UCSD-AML1 (cell line): ENCODE measurements around the gene GALNT9.

Experiments used
- DNase-seq: peaks from one replicate; lab custom pipeline; 2025; ENCODE audit not compliant: unreplicated experiment; lab: John Stamatoyannopoulos, UW

GALNT9 gene

DNA sequence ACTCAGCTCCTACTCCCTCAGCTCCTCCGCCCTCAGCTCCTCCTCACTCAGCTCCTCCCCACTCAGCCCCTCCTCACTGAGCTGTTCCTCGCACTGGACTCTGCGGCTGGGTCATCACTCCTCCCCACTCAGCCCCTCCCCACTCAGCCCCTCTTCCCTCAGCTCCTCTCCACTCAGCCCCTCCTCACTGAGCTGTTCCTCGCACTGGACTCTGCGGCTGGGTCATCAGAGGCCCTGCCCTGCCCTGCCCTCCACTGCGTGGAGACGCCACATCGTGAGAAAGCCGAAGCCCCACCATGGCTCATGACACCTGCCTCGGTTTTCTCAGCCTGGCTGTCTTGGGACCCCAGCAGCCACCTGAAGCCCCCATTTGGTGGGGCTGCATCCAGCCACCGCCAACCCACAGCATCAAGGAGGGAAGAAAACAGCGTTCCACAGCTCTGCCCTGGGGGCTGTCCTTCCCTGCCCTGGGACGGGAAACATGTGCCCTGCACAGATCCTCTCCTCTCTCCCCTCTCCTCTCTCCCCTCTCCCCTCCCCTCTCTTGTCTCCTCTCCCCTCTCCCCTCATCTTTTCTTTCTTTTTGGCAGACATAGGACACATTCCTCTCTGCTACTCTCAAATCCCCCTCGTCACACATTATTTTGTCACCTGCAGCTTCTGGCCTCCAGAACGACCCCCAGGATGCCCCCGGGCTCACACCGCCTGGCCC is 167.4 kb downstream of the GALNT9 start:
- DNase-seq = no peak

DNA sequence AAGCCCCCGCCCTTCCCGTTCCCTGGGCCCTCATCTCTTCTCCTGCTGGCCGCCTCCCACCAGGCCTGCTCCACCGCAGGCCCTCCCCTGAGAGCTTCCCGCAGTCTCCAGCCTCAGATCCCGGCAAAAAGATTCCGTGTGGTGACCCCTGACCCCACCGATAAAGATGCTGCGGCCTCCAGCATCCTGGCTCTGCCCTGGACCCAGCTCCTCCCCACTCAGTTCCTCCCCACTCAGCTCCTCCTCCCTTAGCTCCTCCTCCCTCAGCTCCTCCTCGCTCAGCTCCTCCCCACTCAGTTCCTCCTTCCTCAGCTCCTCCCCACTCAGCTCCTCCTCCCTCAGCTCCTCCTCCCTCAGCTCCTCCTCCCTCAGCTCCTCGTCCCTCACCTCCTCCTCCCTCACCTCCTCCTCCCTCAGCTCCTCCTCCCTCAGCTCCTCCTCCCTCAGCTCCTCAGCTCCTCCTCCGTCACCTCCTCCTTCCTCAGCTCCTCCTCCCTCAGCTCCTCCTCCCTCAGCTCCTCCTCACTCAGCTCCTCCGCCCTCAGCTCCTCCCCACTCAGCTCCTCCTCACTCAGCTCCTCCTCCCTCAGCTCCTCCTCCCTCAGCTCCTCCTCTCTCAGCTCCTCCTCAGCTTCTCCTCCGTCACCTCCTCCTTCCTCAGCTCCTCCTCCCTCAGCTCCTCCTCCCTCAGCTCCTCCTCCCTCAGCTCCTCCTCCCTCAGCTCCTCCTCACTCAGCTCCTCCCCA is 168.2 kb downstream of the GALNT9 start:
- DNase-seq = no peak

DNA sequence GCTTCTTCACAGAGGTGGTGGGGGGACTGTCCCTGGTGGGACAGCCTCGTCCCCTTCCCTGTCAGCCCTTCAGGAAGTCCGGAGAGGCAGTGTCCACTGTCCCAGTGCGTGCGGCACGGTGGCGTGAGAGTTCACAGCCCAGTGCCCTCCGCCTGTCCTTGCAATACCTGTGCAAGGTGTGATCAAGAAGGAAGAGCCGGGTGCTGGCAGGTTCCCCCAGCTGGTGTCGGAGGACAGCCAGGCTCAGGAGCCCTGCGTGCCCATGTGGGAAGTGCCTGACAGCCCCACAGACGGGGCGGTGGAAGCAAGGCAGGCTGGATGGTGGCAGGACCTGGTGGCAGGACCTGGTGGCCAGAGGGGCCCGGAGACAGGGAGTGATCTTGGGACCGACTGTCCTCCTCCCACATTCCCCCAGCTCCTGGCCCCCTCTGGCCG is 168.8 kb downstream of the GALNT9 start:
- DNase-seq = no peak

DNA sequence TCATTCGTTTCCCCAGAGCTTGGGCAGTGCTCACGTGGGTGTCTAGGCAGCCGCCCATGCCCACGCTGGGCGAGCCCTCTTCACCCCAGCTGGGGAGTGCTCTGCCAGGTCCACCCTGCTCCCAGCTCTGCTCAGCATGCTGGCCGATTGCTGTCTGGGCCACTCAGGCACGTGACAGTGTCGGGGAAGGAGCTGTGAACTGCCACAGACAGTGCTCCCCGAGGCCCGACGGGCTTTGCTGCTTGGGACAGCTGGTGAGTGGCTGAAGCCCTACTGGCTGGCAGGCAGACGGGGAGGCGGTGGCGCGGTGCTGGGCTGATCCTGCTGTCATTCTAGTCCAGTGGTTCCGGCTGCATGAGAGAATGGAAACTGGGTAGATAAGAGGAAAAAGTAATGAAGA is 169.4 kb downstream of the GALNT9 start:
- no peak for DNase-seq

DNA sequence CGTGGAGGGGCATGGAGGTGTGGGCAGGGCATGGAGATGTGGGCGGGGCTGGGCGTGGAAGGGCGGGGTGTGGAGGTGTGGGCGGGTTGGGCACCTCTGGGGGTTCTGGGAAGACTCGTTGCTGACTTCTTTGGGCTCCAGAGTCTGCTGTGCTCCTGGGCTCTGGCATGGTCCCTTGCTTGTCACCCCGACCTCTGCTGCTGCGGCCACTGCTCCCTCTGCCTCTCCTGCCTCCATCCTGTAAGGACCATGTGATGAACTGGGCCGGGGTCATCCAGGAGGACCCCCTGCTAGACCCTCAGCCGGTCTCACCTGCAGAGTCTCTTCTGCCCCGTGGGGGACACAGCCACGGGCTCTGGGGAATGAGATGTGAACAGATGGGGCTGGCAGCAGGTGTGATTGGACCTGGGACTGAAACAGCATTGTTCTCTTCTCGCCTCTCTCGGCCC is 169.8 kb downstream of the GALNT9 start:
- DNase-seq = no peak

DNA sequence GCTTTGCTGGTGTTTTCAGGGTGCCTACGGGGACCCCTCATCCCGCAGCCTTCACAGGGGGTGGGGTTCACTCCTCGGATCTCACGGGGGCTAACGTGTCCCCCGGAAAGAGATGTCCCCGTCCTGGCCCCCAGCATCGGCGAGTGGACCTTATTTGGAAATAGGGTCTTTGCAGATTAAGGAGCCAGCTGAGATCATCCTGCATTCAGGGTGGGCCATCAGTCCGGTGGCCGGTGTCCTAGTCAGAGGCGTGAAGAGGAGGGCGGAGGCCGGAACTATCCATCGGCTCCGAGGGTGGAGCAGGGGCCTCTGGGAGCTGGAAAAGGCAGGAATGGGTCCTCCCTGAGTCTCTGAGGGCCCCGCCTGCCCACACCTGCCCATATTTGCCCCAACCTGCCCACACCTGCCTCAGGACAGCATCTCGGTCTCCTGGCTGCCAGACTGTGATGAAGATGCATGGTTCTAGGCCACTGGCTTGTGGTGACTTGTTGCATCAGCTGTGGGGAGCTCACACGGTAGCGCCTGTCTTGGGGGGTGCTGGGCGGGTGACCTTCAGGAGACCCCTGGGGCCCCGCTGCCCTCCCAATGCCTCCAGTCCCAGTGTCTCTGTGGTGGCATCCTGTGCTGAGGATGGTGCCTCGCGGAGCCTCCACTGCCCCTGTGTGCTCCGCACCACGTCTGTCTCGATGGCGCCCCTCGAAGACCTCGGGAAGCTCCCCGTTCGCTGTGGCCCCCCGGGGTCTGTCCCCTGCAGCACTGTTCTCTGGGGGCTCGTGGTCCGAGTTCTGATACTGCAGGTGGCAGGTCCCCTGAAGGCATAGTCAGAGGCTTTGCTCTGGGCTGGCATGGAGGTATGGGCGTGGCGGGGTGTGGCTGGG is 170.5 kb downstream of the GALNT9 start:
- no peak for DNase-seq

DNA sequence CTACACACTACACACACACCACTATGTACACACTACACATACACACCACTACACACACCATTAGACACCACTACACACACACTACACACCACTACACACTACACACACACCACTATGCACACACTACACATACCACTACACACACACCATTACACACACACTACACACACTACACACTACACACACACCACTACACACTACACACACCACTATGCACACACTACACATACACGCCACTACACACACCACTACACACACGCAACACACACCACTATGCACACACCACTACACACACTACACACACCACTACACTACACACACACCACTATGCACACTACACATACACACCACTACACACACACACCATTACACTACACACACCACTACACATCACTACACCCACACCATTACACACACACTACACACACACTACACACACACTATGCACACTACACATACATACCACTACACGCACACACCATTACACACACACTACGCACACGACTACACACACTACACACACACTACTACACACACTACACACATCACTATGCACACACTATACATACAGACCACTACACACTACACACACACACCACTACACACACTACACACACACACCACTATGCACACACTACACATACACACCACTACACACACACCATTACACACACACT is 171.5 kb downstream of the GALNT9 start:
- no peak for DNase-seq

DNA sequence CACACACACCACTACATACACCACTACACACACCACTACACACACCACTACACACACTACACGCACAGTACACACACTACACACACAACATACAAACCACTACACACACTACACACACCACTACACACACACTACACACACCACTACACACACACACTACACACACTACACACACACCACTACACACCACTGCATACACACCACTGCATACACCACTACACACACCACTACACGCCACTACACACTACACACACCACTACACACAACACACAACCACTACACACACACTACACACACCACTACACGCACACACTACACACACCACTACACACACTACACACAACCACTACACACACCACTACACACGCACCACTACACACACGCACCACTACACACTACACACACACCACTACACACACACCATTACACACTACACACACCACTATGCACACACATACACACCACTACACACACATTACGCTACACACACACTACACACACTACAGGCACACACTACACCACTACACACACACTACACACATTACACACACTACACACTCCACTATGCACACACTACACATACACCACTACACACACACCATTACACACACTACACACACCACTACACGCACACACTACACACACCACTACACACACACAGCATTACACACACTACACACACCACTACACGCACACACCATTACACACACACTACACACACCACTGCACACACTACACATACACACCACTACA is 172.6 kb downstream of the GALNT9 start:
- DNase-seq = no peak

DNA sequence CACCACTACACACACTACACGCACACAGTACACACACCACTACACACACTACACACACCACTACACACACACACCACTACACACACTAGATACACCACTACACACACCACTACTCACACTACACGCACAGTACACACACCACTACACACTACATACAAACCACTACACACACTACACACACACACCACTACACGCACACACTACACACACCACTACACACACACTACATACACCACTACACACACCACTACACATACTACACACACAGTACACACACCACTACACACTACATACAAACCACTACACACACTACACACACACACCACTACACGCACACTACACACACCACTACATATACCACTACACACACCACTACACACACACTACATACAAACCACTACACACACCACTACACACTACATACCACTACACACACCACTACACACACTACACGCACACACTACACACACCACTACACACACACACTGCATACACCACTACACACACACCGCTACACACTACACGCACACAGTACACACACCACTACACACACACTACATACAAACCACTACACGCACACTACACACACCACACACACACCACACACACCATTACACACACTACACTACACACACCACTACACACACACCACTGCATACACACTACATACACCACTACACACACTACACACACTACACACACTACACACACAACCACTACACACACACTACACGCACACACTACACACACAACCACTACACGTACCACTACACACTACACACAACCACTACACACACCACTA is 173.4 kb downstream of the GALNT9 start:
- DNase-seq = no peak

DNA sequence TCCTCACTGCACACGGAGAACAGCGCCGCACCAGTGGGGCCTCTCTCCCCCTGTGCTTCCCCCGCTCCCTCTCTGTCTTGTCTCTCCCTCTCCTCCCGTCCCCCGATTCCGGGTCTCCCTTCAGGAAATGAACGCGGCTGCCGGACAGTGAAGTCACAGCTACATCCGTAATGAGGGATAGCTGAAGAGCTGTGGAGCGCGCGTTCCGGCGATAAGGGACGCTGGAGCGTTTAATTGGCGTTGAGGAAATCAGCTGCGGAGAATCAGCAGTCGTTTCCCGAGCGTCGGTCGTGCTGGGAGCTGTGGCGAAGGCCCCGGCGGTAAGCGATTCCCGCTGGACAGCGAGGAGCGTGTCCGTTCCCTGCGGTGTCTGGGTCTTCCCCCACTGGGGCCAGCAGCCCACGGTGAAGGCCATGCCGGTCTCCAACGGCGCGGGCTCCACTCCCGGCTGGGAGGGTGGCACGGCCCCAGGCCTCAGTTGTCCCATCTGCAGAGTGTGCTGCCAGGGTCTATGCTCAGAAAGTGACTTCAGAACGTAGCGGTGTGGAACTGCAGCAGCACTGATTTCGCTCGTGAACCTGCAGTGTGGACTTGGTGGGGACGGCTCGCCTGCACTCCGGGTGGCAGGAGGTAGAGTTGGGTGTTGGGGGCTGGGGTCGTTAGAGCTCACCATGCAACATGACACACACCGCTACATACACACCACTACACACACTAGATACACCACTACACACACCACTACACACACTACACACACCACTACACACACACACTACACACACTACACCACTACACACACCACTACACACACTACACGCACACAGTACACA is 174.2 kb downstream of the GALNT9 start:
- DNase-seq = no peak

DNA sequence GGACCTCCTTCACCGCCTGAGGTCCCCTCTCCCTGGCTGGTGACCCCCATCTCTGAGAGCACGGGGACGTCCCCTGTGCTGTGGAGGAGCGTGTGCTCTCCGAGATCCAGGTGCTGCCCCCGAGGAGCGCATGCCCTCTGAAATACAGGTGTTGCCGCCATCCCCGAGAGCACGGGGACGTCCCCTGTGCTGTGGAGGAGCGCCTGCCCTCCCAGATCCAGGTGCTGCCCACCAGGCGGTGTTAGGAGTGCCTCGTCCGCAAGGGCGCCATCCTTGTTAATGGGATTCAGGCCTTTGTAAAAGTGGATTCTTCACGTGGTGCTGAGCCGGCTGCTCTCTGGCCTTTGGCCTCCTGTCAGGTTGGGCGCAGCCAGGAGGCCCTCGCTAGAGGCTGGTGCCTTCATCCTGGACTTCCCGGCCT is 175.0 kb downstream of the GALNT9 start:
- DNase-seq = no peak

DNA sequence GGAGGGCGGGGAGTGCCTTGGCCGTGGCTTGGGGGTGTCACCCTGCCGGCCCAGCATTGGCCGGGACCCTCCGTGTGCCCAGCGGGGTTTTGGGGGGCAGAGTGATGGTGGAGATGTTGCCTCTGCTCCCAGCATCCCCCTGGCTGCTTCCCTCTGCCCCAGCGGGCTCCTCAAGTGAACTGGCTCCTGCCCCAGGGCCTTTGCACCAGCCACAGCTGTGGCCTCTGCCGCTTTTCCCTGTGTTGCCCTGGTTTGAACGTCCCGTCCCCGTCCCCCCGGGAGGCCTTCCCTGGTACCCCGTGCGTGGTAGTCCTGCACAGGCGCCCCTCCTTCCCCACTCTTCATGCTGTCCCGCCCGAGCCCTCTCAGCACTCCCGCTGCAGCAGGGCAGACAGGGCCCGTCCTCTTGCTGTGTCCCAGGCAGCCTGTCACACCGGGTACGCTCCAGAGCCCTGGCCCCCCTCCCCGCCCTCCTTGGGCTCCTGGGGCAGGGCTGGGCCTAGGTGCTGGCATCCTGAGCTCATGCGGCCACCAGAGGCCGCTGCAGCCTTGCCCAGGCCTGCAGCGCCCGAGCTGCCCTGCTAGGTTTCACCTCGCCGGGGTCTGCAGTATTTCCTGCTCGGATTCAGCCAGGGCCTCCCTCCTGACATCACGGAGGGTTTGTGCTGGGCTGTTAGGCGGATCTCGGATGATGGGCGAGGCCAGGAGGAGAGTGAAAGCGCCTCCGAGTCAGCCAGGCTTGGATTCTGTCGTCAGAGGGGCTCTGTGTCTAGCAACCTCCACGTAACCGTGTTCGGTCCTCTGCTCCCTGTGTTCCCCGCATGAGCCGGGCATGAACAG is 175.7 kb downstream of the GALNT9 start:
- DNase-seq = peak; percentile 67

DNA sequence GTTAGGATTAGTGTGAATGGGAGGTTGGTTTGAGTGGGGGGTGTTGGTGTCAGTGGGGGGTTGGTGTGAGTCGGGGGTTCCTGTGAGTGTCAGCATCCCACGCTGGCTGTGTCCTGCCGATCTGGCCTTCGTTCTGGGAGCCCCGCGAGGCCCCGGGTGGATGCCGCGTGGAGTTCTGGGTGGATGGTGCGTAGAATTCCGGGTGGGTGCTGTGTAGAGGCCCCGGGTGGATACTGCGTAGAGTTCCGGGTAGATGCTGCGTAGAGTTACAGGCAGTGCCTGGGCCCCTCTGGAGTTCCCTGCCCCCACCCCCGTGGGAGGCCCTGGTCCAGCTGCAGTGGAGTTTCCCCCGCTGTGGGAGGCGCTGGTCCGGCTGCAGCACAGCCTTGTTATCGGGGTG is 176.4 kb downstream of the GALNT9 start:
- no peak for DNase-seq

DNA sequence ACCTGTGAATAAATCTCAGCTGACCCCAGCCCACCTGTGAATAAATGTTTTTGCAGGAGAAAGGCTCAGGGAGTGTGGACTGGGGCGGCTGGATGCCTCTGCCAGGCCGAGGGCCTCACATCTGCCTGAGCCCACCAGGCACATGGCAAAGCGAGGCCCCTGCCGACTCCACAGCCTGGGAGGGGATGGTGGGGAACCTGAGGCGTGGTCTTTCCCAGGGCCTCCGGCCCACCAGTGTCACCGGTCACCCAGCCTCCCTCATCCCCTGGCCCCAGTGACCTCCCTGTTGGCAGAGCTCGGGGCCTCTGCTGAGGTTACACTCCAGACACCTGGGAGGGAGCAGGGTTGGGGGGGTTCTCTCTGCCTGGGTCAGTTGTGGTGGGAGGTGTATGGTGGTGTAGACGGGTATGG is 177.0 kb downstream of the GALNT9 start:
- DNase-seq = no peak

DNA sequence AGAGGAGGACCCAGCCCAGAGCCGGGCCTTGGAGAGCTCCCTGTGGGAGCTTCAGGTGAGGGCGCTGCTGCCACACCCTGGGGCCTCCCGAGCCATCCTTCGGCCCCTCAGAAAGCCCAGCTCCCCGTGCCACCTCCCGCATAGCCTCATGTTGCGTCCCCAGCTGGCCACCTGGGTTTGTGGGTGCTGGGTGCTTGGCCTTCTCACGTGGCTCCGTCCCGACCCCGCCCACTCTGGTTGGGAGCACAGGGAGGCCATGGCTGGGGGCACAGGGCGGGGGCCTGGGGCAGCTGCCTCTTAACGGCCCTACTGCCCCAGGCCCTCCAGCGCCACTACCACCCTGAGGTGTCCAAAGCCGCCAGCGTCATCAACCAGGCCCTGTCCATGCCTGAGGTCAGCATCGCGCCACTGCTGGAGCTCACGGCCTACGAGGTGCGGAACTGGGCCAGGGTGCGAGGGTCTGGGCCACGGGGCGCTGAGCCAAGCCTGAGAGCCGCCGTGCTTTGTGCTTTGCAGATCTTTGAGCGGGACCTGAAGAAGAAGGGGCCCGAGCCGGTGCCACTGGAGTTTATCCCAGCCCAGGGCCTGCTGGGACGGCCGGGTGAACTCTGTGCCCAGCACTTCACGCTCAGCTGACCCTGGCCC is 177.5 kb downstream of the GALNT9 start:
- DNase-seq = no peak

DNA sequence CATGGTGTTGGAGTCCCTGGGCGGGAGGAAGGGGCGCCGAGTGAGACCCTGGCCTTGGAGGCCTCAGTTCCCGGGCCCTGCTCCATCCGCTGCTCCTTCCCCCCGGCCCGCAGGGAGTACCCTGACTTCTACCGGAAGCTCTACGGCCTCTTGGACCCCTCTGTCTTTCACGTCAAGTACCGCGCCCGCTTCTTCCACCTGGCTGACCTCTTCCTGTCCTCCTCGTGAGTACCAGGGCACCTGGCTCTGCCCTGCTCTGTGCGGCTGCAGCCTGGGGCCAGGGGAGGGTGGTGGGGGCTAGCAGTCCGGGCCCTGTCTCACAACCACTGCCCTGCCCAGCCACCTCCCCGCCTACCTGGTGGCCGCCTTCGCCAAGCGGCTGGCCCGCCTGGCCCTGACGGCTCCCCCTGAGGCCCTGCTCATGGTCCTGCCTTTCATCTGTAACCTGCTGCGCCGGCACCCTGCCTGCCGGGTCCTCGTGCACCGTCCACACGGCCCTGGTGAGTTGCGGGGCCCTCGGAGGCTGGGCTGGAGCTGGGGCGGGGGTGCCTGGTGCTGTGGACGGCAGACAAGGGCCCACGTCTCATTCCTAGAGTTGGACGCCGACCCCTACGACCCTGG is 178.1 kb downstream of the GALNT9 start:
- DNase-seq = no peak

DNA sequence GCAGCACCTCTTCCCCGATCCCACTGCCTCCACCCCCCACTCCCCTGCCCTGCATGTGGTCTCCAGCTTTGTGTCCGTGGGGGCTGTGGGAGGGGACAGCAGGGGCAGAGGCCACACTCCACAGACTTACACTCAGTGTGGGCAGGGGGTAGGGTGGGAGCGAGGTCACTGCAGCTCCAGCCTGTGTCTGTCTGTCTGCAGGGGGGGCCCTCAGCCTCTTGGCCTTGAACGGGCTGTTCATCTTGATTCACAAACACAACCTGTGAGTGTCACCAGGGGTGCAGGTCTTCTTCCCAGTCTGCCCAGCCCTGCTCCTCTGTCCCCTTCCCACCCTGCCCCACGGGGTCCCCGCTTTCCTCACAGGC is 178.6 kb downstream of the GALNT9 start:
- DNase-seq = no peak
